Gastrocnemius medialis (tissue), 4 donors: ENCODE measurements around the gene OSTF1. TPM values are rescaled to one million over a fixed set of nuclear protein-coding genes. Genes with fewer than 3 reads are reported as not detected.

Experiments used
- ATAC-seq, 2 donors: fragments of 150-250 bp; one replicate each; pipeline ENCODE4 v1.9.1; 2016
- DNase-seq, 2 donors: peaks; one replicate each; pipeline ENCODE4 v3.0.0-alpha.2; 2019
- H3K27ac ChIP-seq, 4 donors: fragments of 200-600 bp; sonication (generic); 1 replicate in 1 of 4; 2 replicates in 3 of 4; pipeline ENCODE4 v1.5.1; 2016 to 2018; ENCODE audit warnings: mild to moderate bottlenecking in 2 of 4, moderate library complexity in 1 of 4
- H3K27me3 ChIP-seq, 3 donors: fragments of 200-600 bp; sonication (generic) in 2 of 3; 1 replicate in 1 of 3; 2 replicates in 2 of 3; pipeline versions ENCODE4 v1.5.1 to v1.6.0; 2016 to 2019; ENCODE audit warnings: mild to moderate bottlenecking in 1 of 3, moderate library complexity in 1 of 3
- H3K36me3 ChIP-seq, 2 donors: fragments of 200-600 bp; sonication (generic) in 1 of 2; one replicate each; pipeline ENCODE4 v1.5.1; 2017 to 2018
- H3K4me1 ChIP-seq, 2 donors: fragments of 200-600 bp; sonication (generic) in 1 of 2; one replicate each; pipeline ENCODE4 v1.5.1; 2016 to 2017; ENCODE audit warnings: mild to moderate bottlenecking in 2 of 2
- H3K4me3 ChIP-seq, 4 donors: fragments of 200-600 bp; sonication (generic) in 3 of 4; 1 replicate in 1 of 4; 2 replicates in 3 of 4; pipeline ENCODE4 v1.5.1; 2016 to 2019; ENCODE audit warnings: mild to moderate bottlenecking in 2 of 4
- H3K9me3 ChIP-seq, 3 donors: fragments of 200-600 bp; sonication (generic) in 2 of 3; 1 replicate in 1 of 3; 2 replicates in 2 of 3; pipeline ENCODE4 v1.5.1; 2016 to 2019
- CTCF ChIP-seq, 5 experiments: fragments of 450-650 bp in 3 of 5; fragments of 200-600 bp in 2 of 5; sonication (generic) in 2 of 5; IDR thresholded peaks in 4 of 5; conservative IDR thresholded peaks in 1 of 5; 1 replicate in 4 of 5; 2 replicates in 1 of 5; pipeline ENCODE4 v1.5.1; 2016 to 2019; ENCODE audit warnings: antibody characterized with exemption in 5 of 5, mild to moderate bottlenecking in 3 of 5, moderate library complexity in 3 of 5
- POLR2A ChIP-seq, 2 donors: fragments of 450-650 bp; IDR thresholded peaks; one replicate each; pipeline ENCODE4 v1.6.1; 2017; ENCODE audit warnings: antibody characterized with exemption in 2 of 2, mild to moderate bottlenecking in 2 of 2, moderate library complexity in 2 of 2
- in situ Hi-C, 4 donors: fragments of 200-750 bp; cut with MboI; loops; one replicate each; pipeline versions ENCODE4 v1.15.0 to v1.8.0; 2017; ENCODE audit warnings: low sequenced_read_pairs in 4 of 4
- intact Hi-C: fragments of 100-400 bp; cut with DNase I; formaldehyde crosslinking; loops from one replicate; pipeline ENCODE4 v1.15.1; 2023; ENCODE audit warnings: low total_unique reads
- total RNA-seq, 4 donors: library from RNA; depleted of rRNA; stranded (reverse); fragments of >200 nt; gene quantifications; one replicate each; pipeline versions ENCODE4 v1.1.0 to v1.2.3, GENCODE V29; 2016

OSTF1 gene
- total RNA-seq, 4 donors from 2014 or later, result 5.2 to 9.8 (median 6.2) TPM

GRCh38 chr9:75130621-75131230 lies 42.4 kb downstream of the OSTF1 start:
- DNase-seq (no peak), ATAC-seq (no peak)
- Histone ChIP-seq H3K9me3 (no peaks in the 10 kb centered on the region), H3K4me1 (no peaks in the 10 kb centered on the region), H3K36me3 (peaks cover 3 to 19% of the 10 kb centered on the region in 2 donors), H3K27me3 (no peaks in the 10 kb centered on the region), H3K4me3 (no peak overlapping the region), H3K27ac (no peak overlapping the region)
- intact Hi-C loops (no loop called here), in situ Hi-C loops (no loop called here)
- TF ChIP-seq CTCF (IDR thresholded peaks at IDR 0.05 in 4 of 5, conservative IDR thresholded peaks at IDR 0.05 in 1 of 5) (no peak), POLR2A (IDR thresholded peaks at IDR 0.05) (no peak)

GRCh38 chr9:75131700-75132099 lies 43.4 kb downstream of the OSTF1 start:
- H3K36me3 ChIP-seq, result peaks cover 3 to 22% of the 10 kb centered on the region in 2 donors
- H3K27ac ChIP-seq, result no peak overlapping the region
- DNase-seq, result no peak
- intact Hi-C loops (no loop called here), in situ Hi-C loops (no loop called here)
- ATAC-seq, result no peak
- no peaks in the 10 kb centered on the region for H3K27me3 ChIP-seq
- TF ChIP-seq POLR2A (IDR thresholded peaks at IDR 0.05) (no peak), CTCF (IDR thresholded peaks at IDR 0.05 in 4 of 5, conservative IDR thresholded peaks at IDR 0.05 in 1 of 5) (no peak)
- H3K9me3 ChIP-seq, result no peaks in the 10 kb centered on the region
- no peaks in the 10 kb centered on the region for H3K4me1 ChIP-seq
- no peak overlapping the region for H3K4me3 ChIP-seq

GRCh38 chr9:75132244-75132643 lies 43.9 kb downstream of the OSTF1 start:
- H3K9me3 ChIP-seq, result no peaks in the 10 kb centered on the region
- in situ Hi-C loops, result no loop called here

GRCh38 chr9:75133396-75133795 lies 45.1 kb downstream of the OSTF1 start:
- H3K4me3 ChIP-seq, result no peak overlapping the region
- peaks cover 3 to 22% of the 10 kb centered on the region in 2 donors for H3K36me3 ChIP-seq
- no peak overlapping the region for H3K27ac ChIP-seq
- intact Hi-C loops, result no loop called here
- in situ Hi-C loops, result no loop called here
- ATAC-seq (no peak), DNase-seq (no peak)
- no peaks in the 10 kb centered on the region for H3K4me1 ChIP-seq
- no peaks in the 10 kb centered on the region for H3K9me3 ChIP-seq
- no peaks in the 10 kb centered on the region for H3K27me3 ChIP-seq
- TF ChIP-seq POLR2A (IDR thresholded peaks at IDR 0.05), result no peak
- no peak for TF ChIP-seq CTCF (IDR thresholded peaks at IDR 0.05 in 4 of 5, conservative IDR thresholded peaks at IDR 0.05 in 1 of 5)

More at GRCh38 chr9:75132244-75132643, 43.9 kb downstream of the OSTF1 start:
- intact Hi-C loops, result no loop called here
- Histone ChIP-seq H3K27ac (no peak overlapping the region), H3K36me3 (peaks cover 3 to 22% of the 10 kb centered on the region in 2 donors), H3K27me3 (no peaks in the 10 kb centered on the region), H3K4me1 (no peaks in the 10 kb centered on the region), H3K4me3 (no peak overlapping the region)
- no peak for TF ChIP-seq POLR2A (IDR thresholded peaks at IDR 0.05)
- no peak for TF ChIP-seq CTCF (IDR thresholded peaks at IDR 0.05 in 4 of 5, conservative IDR thresholded peaks at IDR 0.05 in 1 of 5)
- no peak for DNase-seq
- ATAC-seq, result no peak

GRCh38 chr9:75134495-75134894 lies 46.2 kb downstream of the OSTF1 start:
- Histone ChIP-seq H3K4me1 (no peaks in the 10 kb centered on the region), H3K4me3 (no peak overlapping the region), H3K9me3 (no peaks in the 10 kb centered on the region), H3K27me3 (no peaks in the 10 kb centered on the region), H3K27ac (no peak overlapping the region), H3K36me3 (peaks cover 3 to 22% of the 10 kb centered on the region in 2 donors)
- TF ChIP-seq CTCF (IDR thresholded peaks at IDR 0.05 in 4 of 5, conservative IDR thresholded peaks at IDR 0.05 in 1 of 5) (no peak), POLR2A (IDR thresholded peaks at IDR 0.05) (no peak)
- in situ Hi-C loops, result no loop called here
- intact Hi-C loops, result no loop called here
- no peak for DNase-seq
- ATAC-seq, result no peak
